GM18951 (cell line): ENCODE measurements around the gene CAPN5.

ENCODE experiments used
- POLR2A ChIP-seq: IDR thresholded peaks from 4 replicates; pipeline ENCODE4 v1.6.1; 2011; ENCODE audit warnings: mild to moderate bottlenecking; ENCODE audit not compliant: insufficient read length, insufficient read depth; ENCODE audit errors: extremely low read depth
- in situ Hi-C: fragments of 300-500 bp; cut with MboI; formaldehyde crosslinking; loops from one replicate; pipeline ENCODE4 v1.12.0; 2022; ENCODE audit warnings: low sequenced_read_pairs, mixed read lengths, inconsistent platforms; ENCODE audit not compliant: unreplicated experiment

Gene CAPN5

GRCh38 chr11:77139201-77139600 is 72.4 kb downstream of the CAPN5 start:
- in situ Hi-C loops, result no loop called here
- TF ChIP-seq POLR2A, result no peak

- no peak for TF ChIP-seq POLR2A
- in situ Hi-C loops, result no loop called here
These were observed 73.6 kb downstream of the CAPN5 start for GRCh38 chr11:77140231-77140851.

GRCh38 chr11:77141034-77141433 is 74.3 kb downstream of the CAPN5 start:
- in situ Hi-C loops, result no loop called here
- TF ChIP-seq POLR2A, result no peak

GRCh38 chr11:77141475-77141874 is 74.7 kb downstream of the CAPN5 start:
- TF ChIP-seq POLR2A, result no peak
- in situ Hi-C loops, result no loop called here

GRCh38 chr11:77142091-77142975 is 75.6 kb downstream of the CAPN5 start:
- no peak for TF ChIP-seq POLR2A
- in situ Hi-C loops, result no loop called here

- in situ Hi-C loops, result no loop called here
- TF ChIP-seq POLR2A, result no peak
These were observed 76.7 kb downstream of the CAPN5 start for GRCh38 chr11:77143405-77144020.

GRCh38 chr11:77144196-77144856 is 77.6 kb downstream of the CAPN5 start:
- TF ChIP-seq POLR2A, result no peak
- in situ Hi-C loops, result no loop called here

GRCh38 chr11:77144857-77145428 is 78.2 kb downstream of the CAPN5 start:
- in situ Hi-C loops, result no loop called here
- TF ChIP-seq POLR2A, result no peak

GRCh38 chr11:77146261-77147035 is 79.7 kb downstream of the CAPN5 start:
- in situ Hi-C loops, result no loop called here
- TF ChIP-seq POLR2A, result no peak

GRCh38 chr11:77147036-77147315 is 80.2 kb downstream of the CAPN5 start:
- TF ChIP-seq POLR2A, result no peak
- in situ Hi-C loops, result no loop called here

- in situ Hi-C loops, result no loop called here
- TF ChIP-seq POLR2A, result no peak
These were observed 81.0 kb downstream of the CAPN5 start for GRCh38 chr11:77147668-77148321.

GRCh38 chr11:77148963-77149715 is 82.4 kb downstream of the CAPN5 start:
- in situ Hi-C loops, result no loop called here
- no peak for TF ChIP-seq POLR2A
